GM21723 (cell line): ENCODE data around the gene ROR2.

Experiments
- ATAC-seq: cut with Tn5 transposase; IDR thresholded peaks from one replicate; pipeline ENCODE4 v1.9.1; 2021; ENCODE audit warnings: mild to moderate bottlenecking, moderate library complexity; ENCODE audit not compliant: unreplicated experiment

Gene ROR2

DNA sequence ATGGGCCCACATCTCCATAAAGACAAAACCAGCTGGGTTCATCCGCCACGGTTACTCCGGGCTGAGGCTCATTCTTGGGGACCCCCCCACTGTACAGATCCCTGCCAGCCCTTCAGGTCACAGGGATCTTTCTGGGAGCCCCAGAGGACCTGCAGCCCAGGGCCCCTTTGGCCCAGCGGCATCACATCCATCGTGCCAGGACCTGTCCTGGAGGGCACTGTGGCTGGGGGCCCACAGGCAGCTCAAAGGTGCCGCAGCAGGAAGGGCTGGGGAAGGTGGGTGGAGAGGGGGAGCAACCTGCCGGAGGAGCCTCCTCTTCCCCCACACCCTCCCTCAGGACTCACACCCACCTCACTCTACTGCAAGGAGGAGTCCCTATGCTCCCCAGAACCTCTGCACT, 252.8 kb downstream of the ROR2 start:
- no peak for ATAC-seq

- no peak for ATAC-seq
Observed at GRCh38 chr9:91694081-91694870, 255.8 kb downstream of the ROR2 start.

GRCh38 chr9:91693226-91693625, 256.8 kb downstream of the ROR2 start:
- no peak for ATAC-seq

DNA sequence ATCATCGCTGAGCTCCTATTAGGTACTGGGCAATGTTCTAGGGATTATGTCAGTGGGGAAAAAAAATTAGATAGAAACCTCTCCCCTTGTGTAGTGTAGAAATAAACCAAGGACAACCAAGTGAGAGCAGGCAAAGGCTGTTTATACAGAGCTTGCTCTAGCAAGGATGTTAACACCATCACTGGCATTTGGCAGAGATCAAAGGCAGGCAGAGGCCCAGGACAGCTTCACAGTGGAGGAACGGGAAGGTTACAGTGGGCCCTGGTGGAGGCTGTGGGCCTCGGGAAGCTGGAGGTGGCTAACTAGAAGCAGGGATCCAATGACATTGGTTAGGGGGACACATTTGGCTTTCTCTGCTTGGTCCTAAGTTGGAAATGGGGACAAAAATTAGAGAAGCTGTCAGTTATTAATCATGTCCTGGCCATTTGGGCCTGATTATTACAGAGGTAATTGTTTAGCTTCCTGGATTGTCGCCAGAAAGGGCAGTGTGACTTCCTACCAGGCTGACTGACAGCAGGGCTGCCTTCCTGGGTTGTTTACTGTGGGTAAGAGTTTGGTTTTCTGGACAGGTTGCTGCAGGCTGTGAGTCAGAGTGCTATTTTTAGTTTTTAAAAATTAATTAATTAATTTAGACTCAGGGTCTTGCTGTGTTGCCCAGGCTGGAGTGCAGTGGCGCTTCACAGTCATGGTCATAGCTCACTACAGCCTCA, 259.3 kb downstream of the ROR2 start:
- no peak for ATAC-seq

GRCh38 chr9:91689006-91689405, 261.0 kb downstream of the ROR2 start:
- ATAC-seq = no peak

- no peak for ATAC-seq
Observed at GRCh38 chr9:91683269-91683668, 266.8 kb downstream of the ROR2 start.

- no peak for ATAC-seq
Observed at GRCh38 chr9:91682806-91683205, 267.2 kb downstream of the ROR2 start.

DNA sequence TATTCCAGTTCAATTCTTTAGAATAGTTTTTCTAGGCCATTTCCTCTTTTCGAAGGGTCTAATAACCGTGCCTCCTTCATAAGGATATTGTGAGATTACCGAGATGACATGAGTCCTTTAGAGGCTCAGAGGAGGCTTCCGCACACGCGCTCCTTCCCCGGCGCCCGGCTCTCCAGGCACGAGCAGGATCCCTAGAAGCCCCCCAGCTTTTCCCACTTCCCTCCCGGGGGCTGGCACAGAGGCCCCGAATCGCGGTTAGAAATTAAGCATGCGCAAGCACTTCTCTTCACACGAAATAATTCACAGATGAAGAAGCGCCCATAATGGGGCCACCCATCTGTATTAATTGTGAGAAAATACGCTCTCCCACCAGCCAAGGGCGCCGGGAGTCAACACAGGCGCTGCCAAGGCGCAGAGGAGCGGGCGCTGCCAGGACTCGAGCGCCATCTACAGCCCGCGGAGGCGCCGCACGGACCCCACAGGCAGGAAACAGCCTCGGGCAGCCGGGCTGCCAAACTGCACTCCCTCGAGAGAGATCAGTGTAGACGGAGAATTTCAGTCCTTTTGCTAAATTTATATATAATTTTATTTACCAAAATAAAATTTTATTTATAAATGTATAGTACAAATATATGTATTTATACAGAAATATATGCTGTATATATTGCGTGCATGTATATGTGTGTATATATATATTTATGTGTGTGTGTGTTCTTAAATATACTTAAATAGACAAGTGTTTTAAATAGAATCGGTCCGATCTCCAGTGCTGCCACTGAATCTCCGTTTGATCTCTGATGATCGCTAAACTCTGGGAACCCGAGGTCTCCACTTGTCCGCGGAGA, 268.3 kb downstream of the ROR2 start:
- no peak for ATAC-seq

DNA sequence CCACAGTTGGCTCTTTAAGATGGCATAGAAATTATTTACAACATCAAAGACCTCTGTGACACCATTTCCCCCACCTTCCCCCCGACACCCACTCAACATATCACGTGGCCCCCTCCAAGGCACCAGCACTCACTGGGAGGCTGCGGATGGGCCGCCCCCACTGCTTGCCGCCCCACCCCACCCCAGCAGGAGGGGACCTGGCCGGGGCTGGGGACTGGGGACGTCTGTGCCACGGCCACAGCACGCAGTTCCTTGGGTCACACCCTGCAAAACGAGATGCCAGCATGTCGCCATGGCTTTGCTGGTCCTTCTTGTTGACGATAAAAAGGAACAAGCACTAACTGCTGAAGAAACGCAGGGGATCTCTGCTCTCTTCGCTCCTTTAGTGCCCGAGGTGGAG, 269.0 kb downstream of the ROR2 start:
- ATAC-seq = no peak

DNA sequence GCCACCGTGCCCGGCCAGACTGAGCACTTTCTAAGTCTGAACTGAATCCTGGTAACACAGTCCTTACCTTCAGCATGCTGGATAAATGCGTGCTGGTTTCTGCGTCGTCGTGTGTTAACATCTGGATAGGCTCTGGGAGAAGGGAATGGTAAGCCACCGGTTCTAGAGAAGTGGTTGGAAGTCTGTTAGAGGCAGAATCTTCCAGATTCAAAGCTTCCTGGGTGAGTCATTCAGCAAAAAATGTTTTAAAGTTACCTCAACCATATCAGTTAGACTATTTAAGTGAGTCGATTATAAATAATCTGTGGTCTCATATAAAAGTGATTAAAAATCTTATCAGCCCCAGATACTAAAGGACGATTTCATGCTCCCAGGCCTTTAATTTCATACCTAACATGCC, 269.9 kb downstream of the ROR2 start:
- no peak for ATAC-seq

DNA sequence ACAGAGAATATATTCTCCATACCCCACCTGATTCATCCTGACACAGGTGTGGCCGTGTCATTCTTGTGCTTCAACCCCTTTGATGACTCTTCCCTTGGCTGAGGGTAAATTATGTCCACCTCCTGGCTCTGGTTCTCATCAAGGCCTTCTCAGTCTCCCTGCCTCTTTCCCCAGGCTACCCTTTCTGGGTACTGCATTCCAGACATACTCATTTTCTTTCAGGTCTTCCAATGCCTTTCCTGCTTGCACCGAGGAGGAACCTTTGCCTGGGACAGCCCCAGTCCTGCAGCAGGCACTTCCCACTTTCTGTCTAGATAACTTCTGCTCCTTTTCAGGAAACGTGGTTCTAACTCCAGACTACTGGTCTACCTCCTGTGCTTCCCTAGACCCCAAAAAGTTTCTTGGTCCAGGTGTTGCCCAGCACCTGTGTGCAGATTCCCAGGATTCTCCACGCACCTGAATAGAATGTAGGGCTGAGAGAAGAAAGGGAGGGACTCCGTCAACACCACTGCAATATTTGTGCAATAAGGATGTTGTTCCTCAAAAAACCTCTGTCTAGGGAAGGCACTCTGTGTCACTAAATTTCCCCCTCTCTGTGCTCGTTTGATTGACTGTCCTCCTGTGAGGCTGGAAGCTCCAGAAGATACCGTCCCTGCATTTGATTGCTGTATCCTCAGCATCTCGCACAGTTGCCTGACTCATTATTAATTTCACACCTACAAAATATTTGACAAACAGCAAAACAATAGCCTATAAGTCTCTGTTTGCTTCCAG, 271.0 kb downstream of the ROR2 start:
- ATAC-seq = no peak

- ATAC-seq = no peak
Observed at GRCh38 chr9:91677822-91678436, 272.1 kb downstream of the ROR2 start.

GRCh38 chr9:91677331-91677730, 272.7 kb downstream of the ROR2 start:
- no peak for ATAC-seq

GRCh38 chr9:91676046-91676445, 274.0 kb downstream of the ROR2 start:
- no peak for ATAC-seq

- ATAC-seq = no peak
Observed at GRCh38 chr9:91664663-91665062, 285.4 kb downstream of the ROR2 start.

DNA sequence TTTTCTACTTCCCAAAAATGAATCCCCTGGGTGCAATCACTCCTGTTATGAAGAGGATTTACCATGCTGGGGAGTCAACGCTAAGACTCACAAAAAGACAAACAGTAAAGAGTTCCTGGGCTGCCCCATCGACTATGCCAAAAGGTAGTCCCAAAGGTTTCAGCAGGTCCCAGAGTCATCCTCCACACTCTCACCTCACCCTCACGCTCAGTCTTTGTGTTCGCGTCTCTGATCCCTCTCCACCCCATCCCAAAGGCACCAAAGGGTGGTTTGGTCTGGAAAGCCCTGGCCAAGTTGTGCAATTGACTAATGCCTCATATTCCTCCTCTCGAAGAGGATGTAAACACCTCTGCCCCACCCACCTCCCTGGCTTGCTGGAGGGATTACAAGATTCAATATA, 286.2 kb downstream of the ROR2 start:
- no peak for ATAC-seq

DNA sequence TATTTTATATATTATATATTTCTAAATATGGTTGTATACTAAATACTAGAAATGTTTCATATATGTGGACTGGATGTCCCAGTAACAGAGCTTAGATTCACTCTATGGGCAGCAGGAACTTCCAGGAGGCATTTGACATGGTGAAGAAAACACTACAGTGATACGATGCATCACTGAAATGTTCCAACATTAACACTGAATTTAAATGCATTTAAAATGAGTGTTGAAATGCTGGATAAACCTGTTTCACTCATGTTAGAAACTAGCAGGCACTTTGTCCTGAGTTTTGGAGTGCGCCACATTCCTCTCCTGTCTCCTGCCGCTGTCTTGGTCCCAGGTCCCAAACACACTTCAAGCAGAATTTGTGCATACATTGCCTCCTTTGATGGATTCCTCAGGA, 288.6 kb downstream of the ROR2 start:
- no peak for ATAC-seq

GRCh38 chr9:91660521-91660920, 289.5 kb downstream of the ROR2 start:
- ATAC-seq = no peak

- no peak for ATAC-seq
Observed at GRCh38 chr9:91659529-91660495, 290.2 kb downstream of the ROR2 start.
